ENCODE results near the gene PRPSAP1. TPM values are rescaled to one million over a fixed set of nuclear protein-coding genes. Genes with fewer than 3 reads are reported as not detected.

PRPSAP1 gene
- total and polyA plus RNA-seq, 2 of the 8 experiments (the other 6 are each of a cell fraction or from before 2014, with no cell fraction given): 32.0 to 54.2 TPM

DNA sequence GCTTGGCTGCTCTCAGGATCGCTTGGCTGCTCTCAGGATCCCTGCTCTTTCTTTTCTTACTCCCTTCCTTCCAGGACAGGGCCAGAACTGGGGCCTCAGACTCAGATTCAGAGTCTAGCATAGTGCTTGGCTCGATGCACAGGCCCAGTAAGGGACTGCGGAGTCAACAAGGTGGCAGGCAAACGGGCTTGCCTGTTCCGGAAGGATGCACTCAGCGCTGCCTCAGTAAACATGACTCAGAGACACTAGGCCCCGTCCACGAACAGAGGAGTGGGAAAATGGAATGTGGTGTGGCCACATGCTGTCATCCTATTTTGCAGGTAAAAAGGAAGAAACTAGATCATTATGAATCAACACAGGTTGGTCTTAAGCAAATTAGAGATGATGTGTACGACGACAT, 40.5 kb upstream of the PRPSAP1 start (continued):
- no peak for TF ChIP-seq SRF (IDR thresholded peaks at IDR 0.05; ENCODE audit: low read depth, low read length)
- no peak for TF ChIP-seq SIRT6 (IDR thresholded peaks at IDR 0.05; ENCODE audit: low read length)
- TF ChIP-seq SP2 (IDR thresholded peaks at IDR 0.05; ENCODE audit: low read length): no peak
- no peak for TF ChIP-seq CHD2 (IDR thresholded peaks at IDR 0.05; ENCODE audit: low read length)
- no peak for TF ChIP-seq EP300 (IDR thresholded peaks at IDR 0.05; ENCODE audit: borderline replicate concordance in 1 of 2, low read depth in 2 of 2, low read length in 2 of 2)
- TF ChIP-seq BACH1 (IDR thresholded peaks at IDR 0.05; ENCODE audit: low read length): no peak
